Thyroid gland (tissue), 4 donors: ENCODE measurements around the gene CNTN1.

ENCODE experiments used
- POLR2A ChIP-seq, 2 donors: fragments of 450-650 bp; IDR thresholded peaks; one replicate each; pipeline ENCODE4 v1.6.1; 2017; ENCODE audit warnings: antibody characterized with exemption in 2 of 2, mild to moderate bottlenecking in 2 of 2, moderate library complexity in 1 of 2
- TF ChIP-seq, protein P1 (sequence below), 6 experiments: fragments of 200-600 bp in 3 of 6; fragments of 450-650 bp in 3 of 6; sonication (generic) in 3 of 6; IDR thresholded peaks; one replicate each; pipeline ENCODE4 v1.5.1; 2016 to 2019; ENCODE audit warnings: antibody characterized with exemption in 6 of 6, mild to moderate bottlenecking in 2 of 6, inconsistent platforms in 1 of 6, moderate library complexity in 1 of 6

DNA sequence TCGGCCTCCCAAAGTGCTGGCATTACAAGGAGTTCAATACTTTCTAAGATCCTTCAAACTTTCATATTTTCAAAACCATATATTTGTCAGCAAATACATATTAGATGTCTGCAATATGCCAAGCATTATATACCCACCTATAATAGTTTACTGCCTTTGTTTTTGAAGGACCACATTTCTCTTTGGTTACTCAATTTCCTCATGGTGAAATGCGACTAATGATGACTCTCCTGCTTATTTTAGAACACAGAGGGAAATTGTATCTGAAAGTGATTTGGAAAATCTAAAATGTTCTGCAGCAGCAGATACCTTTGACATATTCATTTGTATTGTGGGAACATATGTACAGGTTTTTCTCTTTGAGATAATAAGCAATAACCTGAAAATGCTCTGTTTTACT is 2.7 kb upstream of the CNTN1 start:
- TF ChIP-seq, protein P1, sequence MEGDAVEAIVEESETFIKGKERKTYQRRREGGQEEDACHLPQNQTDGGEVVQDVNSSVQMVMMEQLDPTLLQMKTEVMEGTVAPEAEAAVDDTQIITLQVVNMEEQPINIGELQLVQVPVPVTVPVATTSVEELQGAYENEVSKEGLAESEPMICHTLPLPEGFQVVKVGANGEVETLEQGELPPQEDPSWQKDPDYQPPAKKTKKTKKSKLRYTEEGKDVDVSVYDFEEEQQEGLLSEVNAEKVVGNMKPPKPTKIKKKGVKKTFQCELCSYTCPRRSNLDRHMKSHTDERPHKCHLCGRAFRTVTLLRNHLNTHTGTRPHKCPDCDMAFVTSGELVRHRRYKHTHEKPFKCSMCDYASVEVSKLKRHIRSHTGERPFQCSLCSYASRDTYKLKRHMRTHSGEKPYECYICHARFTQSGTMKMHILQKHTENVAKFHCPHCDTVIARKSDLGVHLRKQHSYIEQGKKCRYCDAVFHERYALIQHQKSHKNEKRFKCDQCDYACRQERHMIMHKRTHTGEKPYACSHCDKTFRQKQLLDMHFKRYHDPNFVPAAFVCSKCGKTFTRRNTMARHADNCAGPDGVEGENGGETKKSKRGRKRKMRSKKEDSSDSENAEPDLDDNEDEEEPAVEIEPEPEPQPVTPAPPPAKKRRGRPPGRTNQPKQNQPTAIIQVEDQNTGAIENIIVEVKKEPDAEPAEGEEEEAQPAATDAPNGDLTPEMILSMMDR (IDR thresholded peaks at IDR 0.05): no peak
- no peak for TF ChIP-seq POLR2A (IDR thresholded peaks at IDR 0.05)
